Endometrial microvascular endothelial cells (primary cell): ENCODE measurements around the gene FNDC5. TPM values are rescaled to one million over a fixed set of nuclear protein-coding genes. Genes with fewer than 3 reads are reported as not detected.

ENCODE experiments used
- in situ Hi-C: cut with HindIII; loops from 2 replicates; pipeline ENCODE4 v1.10.0; 2017; ENCODE audit warnings: low sequenced_read_pairs, low pct_unique_long_range_greater_than_20kb; ENCODE audit errors: inconsistent ontology term
- total RNA-seq: library from RNA; depleted of rRNA; stranded (reverse); fragments of >200 nt; gene quantifications from one replicate; pipeline ENCODE4 v1.2.3, GENCODE V29; 2015; ENCODE audit errors: inconsistent ontology term

Gene FNDC5
- total RNA-seq, 1 donor from 2014 or later = not detected

DNA sequence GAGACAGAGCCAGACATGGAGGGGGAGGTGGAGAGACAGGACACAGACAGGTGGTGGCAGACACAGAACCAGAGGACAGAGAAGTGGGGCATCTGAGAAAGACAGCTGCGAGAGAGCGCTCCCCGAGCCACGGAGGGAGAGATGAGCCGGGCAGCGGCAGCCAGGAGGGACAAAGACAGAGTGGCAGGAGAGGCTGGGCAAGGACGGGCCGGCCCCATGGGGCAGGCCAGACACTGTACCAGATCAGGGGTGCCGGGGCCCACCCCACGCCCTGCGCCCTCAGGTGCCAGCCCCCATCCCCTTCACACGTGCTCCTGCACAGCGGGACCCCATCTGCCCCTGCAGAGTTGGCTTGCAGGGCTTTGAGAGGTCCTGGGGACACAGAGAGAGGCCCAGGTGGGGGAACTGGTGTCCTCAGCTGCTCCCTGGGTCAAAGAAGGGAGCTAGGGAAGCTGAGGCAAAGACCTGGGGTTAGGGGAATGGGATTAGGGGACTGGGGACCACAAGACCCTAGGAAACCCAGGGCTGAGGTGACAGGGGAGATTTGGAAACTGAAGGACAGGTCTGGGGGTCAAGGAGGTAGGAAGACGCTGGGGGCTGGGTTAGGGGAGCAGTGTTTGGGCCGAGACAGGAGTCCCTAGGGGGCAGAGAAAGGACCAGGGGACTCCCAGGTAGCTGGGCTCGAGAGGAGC is 643 bp downstream of the FNDC5 start:
- in situ Hi-C loops = no loop called here

DNA sequence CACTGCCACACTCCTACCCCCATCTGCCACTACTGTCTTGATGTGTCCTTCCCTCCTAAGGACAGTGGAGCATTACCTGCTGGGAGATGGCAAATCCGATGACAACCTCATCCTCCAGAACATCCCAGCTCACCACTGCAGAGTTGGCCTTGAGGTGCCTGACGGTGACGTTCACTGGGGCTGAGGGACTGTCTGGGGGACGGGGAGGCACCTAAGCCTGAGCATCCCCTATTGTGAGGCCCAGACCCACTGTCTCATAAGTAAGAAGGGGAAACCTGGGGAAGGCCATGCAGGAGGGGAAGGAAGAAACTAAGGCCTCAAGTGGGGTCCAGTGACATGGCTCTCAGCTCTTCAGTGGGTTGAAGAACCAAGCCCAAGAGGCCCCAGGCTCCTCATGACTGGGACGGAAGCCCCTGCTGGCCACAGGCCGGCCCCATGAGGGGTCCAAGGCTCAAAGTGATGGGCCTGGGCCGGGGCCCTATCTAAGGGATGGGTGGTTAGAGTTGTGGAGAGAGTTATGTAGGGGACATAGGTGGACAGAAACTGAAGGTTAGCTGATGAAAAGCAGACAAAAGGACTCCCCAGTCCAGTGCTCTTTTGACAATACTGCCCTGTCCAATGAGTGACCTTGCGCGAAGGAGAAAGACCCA is 1.8 kb downstream of the FNDC5 start:
- in situ Hi-C loops = no loop called here

DNA sequence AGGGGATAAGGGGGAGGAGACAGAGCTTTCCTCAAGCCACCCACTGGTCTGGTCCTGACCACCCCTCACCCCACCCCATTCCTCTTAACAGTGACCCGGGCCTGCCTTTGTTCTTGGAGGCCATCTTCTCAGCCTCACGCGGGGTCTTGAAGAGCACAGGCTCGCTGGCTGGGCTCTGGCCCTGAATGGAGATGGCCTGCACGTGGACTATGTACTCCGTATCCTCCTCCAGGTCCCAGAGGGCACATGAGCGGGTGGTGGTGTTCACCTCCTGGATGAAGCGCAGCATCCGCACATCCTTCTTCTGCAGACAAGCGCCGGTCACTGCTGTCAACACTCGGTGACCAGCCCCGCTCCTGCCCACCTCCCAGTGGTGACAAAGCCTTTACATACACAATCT is 2.6 kb downstream of the FNDC5 start:
- in situ Hi-C loops = no loop called here

DNA sequence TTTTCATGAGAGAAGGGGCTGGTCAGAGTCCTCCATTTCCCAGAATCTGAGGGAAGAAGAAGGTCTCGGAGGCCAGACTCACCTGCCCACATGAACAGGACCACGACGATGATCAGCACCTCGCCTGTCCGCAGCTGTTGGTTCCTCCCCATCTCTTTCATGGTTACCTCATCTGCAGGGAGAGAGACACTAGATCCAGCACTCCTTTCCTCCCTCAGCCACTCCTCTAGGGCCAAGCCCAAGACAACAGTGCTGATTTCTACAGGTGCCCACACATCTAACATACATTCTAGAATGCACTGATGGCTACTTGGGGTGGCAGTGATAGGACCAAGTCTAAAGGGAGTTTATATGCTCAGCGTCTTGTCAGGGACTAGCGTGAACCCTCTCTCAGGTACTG is 3.0 kb downstream of the FNDC5 start:
- in situ Hi-C loops = no loop called here

DNA sequence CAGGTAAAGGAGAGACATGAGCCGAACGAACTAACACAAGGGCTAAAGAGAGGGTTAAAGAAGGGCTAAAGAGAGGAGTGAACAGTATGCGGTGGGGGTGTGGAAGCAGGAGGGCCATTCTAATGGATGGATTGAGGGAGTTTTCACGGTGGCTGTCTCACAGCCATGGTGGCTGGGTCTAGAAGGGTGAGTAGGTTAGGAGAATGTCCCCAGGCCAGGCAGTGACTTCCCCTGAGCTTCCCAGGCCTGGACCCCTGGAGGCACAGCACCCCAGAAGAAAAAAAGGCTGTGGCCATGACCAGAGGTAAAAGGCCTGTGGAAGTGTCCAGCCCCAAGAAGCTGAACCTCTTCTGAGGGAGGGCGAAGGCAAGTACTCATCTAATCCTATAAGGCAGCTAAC is 3.6 kb downstream of the FNDC5 start:
- in situ Hi-C loops = no loop called here

DNA sequence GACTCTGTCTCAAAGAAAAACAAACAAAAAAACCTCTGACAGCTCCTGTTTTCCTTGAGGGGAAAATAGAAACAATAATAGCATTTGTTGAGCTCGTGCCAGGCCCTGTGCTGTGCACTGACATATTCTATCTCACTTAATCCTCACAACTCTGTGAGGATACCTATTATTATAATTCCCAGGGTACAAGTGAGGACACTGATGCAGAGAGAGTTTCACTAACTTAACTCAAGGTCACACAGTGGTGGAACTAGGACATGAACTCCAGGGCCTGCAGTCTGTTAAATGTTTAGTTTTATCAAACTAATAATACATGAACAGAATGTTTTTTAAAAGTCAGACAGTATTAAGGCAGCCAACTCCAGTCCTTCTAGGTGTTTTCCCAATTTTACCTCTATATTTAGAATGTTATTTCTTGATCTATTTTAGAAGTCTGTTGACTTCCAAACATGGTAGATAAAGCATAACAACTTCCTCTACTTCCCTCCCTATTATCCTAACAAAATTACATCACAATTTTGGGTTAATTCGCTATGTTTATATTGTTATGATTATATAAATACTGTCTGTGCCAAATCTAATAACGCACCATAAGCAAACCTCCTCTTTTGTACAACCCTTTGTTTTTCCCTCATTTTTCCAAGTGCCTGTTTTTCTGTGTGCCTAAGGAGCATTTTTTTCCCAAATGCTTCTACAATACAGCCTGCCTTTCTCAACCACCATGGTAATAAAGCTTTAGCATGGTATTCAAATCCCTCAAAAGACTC is 4.9 kb downstream of the FNDC5 start:
- in situ Hi-C loops = no loop called here

DNA sequence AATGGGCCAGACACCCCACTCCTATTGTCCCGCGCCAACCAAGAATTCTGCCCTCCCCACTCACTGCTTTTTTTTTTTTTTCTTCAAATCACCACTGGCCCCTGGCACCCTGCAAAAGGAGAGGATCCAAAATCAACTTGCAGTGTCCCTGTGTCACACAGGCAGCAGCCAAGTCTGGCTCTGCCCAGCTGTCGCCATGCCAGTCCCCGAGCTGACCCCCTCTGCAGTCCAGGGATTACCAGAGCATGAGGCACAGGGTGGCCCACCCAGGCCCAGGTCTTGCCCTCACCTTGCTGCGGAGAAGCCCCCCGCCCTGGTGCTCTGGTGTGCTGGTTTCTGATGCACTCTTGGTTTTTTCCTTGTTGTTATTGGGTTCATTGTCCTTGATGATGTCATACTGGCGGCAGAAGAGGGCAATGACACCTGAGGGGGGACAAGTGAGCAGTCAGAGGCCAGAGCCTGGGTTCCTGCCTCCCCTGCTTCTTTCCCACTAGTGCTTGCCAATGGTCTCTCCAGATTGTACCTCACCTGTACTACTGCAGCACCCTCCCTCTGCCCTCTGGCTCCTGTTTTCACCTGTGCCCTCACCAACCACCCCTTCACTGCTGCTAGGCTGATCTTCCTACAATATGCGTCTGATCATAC is 6.2 kb downstream of the FNDC5 start:
- in situ Hi-C loops = no loop called here

DNA sequence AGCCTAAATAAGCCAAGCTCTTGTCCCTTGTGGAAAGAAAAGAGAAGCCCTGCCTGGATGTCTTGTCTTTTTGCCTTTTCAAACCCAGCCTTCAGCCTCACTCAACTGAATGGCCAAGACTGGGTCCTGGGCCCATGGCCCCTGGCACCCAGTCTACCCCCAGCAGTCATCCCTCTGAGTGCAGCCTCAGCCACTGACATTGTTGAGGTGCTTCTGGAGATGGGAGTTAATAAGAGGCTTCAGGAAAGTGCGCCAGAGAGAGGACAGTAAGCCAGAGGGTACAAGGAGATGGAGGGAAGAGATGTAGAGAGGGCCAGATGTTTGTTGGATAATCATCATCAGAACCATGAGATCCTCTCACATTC is 6.8 kb downstream of the FNDC5 start:
- in situ Hi-C loops = no loop called here

DNA sequence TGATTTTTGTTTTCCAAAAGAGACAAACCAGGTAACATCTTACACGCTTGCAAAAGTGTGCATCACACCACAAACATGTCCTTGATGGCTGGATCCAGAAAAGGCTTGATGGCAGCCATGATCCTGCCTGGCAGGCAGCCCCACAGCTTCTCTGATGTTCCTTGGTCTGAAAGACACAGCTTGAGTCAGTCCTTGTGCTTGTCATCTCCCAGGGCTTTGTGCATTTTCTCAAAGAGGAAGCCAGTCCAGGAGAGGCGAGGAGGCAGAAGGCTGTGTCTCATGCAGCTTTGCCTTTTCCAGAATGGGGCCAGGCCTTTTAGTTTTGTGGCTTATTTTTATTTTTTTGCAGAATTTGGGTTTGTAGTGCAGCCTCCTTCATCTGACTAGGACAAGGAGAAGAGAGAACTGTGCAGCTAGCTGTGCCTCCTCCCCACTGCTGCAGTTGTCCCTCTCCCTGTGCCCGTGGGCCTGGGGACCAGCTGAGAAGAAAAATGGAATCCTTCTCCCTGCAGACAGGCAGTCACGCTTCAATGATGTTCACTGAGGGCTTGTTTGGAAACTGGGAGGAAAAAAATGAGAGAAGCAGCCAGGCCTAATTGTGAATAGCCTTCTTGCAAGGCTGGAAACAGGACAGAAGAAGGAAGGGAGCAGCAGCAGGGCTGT is 7.4 kb downstream of the FNDC5 start:
- in situ Hi-C loops = no loop called here

DNA sequence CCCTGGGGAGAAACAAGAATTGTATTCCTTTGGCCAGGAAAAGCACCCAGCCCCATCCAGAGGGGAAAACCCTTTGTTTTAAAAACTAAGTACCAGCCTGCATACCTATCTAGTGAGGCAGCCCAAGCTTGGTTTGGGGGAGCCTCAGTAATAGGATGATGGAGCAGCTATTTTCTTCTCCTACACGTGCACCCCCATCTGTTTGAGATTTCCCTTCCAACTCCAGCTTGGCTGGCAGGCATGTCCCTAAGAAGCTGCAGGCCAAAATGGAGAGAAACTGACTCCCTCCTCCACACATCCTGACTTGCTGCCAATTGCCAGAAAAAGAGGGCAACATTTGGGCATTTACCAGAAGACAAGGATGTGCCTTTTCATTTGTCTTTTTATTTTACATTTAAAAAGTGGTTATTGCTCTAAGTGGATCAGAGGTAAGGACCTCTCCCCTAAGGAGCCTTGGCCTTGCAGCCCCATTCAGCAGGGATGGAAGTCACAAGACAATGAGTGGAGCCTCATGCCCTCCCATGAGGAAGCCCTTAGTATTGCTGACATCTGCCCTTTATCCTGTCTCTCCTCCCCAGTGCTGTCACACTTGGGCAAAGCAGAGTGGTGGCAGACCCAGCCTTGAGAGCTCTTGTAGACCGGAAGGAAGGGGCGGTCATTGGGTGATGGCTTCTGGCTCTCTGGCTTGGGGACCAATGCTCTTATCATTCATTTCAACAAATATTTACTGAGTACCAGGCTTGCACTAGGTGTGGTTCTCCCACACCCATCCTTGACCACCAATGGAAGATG is 8.6 kb downstream of the FNDC5 start:
- in situ Hi-C loops = no loop called here

DNA sequence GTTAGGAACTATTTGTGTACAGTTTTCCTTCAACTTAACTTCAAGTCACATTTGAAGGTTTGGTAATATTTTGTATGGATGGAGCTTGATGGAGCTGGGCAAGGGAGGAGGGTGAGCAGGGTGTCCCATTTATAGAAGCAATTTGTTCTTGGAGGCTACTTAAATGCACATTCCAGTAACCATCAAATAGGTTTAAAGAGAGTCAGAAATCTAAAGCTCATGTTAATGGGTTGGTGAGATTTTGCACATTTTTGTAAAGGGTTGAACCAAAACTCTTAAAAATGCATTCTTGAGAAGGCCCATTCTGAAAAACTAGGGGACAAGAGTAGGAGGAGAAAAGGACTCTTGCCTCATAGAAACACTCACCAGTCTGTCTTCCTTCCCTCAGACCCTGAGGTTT is 10.1 kb downstream of the FNDC5 start:
- in situ Hi-C loops = no loop called here

DNA sequence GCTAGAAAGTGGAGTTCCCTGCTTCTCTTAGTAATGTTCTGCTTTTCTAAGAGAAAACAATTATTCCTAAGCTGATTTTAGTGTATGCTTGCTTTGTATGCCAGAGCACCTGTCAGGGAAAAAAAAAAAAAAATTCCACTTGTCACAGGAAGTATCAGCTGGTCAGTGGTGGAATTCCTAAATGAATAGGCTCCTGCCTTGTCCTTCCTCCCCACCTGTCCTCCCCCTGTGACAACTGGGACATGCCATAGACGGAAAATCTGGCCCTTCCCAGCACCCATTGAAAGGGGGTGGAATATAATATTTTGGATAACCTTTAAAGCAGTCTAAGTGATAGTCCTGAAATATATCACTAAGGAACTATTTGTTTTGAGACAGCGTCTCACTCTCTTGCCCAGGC is 10.8 kb downstream of the FNDC5 start:
- in situ Hi-C loops = no loop called here

DNA sequence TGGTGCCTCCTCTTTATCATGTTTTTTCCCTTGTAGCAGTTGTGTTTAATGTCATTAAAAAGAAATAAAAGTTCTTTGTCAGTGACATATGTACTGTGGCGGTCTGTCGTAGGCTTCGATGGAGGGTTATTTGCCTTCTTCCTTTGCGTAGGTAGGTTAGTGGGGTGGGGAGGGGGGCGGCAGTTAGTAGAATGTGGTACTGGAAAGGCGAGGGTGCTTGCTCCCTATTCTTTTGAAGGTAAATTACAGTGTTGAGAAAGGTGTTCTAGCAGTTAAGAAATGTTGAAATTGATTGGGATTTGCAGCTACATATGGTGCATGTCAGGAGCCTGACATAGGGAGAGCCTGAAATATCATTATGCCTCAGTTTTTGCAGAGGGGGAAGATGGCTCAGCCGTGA is 11.9 kb downstream of the FNDC5 start:
- in situ Hi-C loops = no loop called here

DNA sequence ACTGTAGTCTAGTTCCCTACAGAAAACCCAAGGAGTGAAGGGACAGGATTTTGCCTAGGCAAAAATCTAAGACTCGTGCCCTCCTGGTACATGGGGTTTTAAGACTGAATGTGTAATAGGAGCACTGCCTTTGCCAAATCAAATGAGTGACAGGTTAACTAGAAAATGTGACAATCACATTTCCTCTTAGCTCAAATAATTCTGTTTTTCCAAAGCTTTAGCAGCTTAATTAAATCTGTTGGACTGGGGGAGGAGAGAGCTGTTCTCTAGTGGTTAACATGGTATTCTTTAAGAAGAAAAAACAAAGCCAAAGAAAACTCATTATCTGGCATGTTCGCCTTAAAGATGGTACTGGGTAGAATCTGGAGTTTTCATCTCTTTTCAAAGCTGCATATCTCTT is 12.6 kb downstream of the FNDC5 start:
- in situ Hi-C loops = no loop called here

DNA sequence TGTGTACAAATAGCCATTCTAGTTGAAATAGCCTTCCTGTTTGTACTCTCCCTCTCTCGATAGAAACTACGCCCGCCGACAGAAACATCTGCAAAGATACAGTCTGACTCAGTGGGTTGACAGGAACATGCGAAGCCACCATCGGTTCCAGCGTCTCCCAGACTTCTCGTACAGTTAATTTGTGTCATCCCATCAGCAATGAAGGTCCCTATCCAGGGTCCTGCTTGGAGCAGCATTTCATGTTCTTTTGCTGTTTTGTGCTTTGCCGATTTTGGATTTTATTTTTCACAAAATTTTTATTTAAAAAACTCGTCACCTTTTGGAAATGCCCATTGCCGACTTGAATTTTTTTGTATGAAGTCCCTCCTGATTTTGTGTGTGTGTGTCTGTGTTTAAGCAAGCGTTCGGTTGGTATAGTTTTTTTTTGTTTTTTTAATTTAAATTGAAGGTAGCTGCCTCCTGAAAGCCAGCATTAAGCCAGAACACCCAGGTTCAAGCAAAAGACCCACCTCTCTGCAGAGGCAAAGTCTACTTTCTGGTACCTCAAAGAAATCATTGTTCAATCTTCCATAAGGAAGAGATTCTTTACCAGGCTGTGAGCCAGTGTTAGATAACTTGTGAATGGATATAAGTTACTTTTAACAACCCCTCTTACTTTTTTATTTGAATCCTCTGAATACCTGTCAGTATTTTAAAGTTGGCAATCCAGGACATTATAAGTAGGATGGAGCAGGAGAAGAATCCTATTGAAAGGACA is 14.7 kb downstream of the FNDC5 start:
- in situ Hi-C loops = no loop called here

DNA sequence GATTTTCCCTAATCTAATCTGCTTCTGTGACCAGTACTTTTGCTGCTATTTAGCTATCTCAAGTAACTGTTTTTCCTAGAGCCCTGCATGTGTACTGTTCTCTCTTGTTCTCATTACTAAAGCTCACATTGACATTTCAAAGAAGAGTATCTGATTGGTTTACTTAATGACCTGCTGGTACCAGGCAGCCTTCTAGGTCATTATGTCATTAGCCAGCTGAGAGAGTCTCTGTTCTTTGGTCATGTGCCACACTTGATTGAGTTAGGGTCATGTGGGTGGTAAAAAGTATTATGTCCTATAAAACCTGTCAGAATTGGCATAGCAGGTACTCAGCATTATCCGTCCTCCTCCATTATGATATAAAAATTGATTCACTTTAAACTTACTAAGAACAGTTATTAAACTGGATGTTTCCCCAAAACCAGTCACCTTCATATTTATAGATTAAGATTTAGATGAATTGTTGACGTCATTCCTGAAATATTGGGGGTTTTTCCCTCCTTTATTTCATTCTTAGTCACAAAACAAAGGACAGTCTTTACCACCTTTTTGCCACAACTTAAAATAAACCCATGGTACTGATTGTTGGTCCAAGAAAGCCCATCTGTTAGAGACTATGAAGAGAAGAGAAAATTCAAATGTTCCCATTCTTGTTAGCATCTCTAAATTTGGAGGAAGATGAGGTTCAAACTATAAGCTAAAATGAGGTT is 22.2 kb downstream of the FNDC5 start:
- in situ Hi-C loops = no loop called here

DNA sequence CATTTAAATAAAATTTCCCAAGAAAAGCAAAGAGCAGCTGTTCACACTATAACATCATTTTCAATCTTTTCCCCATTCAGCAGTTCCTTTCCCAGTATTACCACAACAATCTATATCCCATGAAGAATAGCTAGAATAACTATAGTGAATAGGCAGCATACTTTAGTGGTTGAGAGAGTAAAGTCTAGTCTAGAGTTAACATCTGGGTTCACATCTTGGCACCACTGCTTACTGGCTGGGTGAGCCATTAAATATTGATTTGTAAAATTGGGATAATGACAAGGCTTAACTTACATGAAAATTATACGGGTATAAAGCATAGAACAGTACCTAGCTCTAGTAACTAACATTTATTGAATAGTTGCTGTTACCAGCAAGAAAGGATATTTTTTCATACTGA is 38.8 kb downstream of the FNDC5 start:
- in situ Hi-C loops = no loop called here
